Measurements from ENCODE around the gene CEP126.

DNA sequence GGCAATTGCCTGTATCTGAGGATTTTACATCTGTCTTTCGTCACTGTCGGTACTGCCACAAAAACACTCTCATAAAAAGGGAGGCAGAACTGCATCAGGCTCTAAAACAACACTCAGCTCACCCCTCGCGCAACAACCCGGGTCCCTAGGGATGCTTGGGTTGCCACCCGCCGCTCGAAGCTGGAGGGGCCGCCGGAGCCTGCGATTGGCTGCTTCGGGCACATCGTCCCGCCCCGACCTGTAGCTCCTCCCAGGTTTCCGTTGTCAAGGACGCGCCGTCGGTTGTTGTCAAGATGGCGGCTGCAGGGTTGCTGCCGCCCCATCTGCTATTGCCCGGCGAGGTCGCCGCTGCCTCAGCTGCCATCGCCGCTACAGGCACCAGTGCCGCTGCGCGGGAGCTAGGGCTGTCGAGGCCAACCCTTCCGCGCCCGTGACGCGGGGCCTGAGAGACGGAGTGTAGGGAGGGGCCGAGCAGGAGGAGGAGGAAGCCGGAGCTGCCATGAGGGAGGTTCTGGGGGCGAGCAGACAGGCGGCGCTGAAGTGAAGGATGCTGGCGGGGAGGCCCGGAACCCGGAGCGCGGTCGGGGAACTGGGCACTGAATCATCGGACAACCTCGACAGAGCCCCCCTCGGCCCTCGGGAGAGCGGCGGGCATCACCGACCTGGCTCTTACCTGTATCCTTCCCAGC lies at the start of gene CEP126:
- peak; percentile 32 to 59 for TF ChIP-seq CTCF (IDR thresholded peaks at IDR 0.05; ENCODE audit: extremely low read depth in 1 of 2, insufficient read depth in 1 of 2, low read depth in 1 of 2, low read length in 2 of 2)
- TF ChIP-seq POLR2A (IDR thresholded peaks at IDR 0.05; ENCODE audit: low read depth, low read length) = peak; percentile 79
- no peak for TF ChIP-seq EZH2 (IDR thresholded peaks at IDR 0.05; ENCODE audit: borderline replicate concordance, low read depth, low read length, severe bottlenecking)
- peak; percentile 86 for TF ChIP-seq POLR2AphosphoS5 (IDR thresholded peaks at IDR 0.05; ENCODE audit: insufficient read depth, low read depth, low read length)
- no peak for TF ChIP-seq MYC (IDR thresholded peaks at IDR 0.05; ENCODE audit: low read depth, low read length)
- no peak for TF ChIP-seq GATA2 (IDR thresholded peaks at IDR 0.05; ENCODE audit: insufficient read depth, insufficient read length, low read depth, low read length)
- TF ChIP-seq, protein P1, sequence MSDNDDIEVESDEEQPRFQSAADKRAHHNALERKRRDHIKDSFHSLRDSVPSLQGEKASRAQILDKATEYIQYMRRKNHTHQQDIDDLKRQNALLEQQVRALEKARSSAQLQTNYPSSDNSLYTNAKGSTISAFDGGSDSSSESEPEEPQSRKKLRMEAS (IDR thresholded peaks at IDR 0.05; ENCODE audit: insufficient read depth, insufficient read length) = peak; percentile 7
- no peak for TF ChIP-seq JUN (IDR thresholded peaks at IDR 0.05; ENCODE audit: borderline replicate concordance, insufficient read depth, insufficient read length, low read depth)
